Dendritic cell treated with granulocyte-macrophage colony-stimulating factor and Interleukin-4, amounts not matched to agents 40 ng/mL and 50 ng/mL, for 4 days (primary cell): ENCODE data around the gene PPP3CA.
A peak's percentile ranks its signal among the peaks of the same experiment; 100 is the strongest.

Experiments used
- H3K27ac Mint-ChIP-seq: one replicate; pipeline ENCODE4 v1.8.0; 2022; ENCODE audit warnings: mild to moderate bottlenecking, mixed read lengths
- H3K27me3 Mint-ChIP-seq: one replicate; pipeline ENCODE4 v1.8.0; 2022; ENCODE audit warnings: mild to moderate bottlenecking, mixed read lengths
- H3K36me3 Mint-ChIP-seq: one replicate; pipeline ENCODE4 v1.8.0; 2022; ENCODE audit warnings: low read depth, mixed read lengths
- H3K4me1 Mint-ChIP-seq: one replicate; pipeline ENCODE4 v1.8.0; 2022; ENCODE audit warnings: low read depth, mixed read lengths
- H3K4me3 Mint-ChIP-seq: one replicate; pipeline ENCODE4 v1.8.0; 2022; ENCODE audit warnings: mild to moderate bottlenecking, moderate library complexity, mixed read lengths
- H3K9me3 Mint-ChIP-seq: one replicate; pipeline ENCODE4 v1.8.0; 2022; ENCODE audit warnings: mixed read lengths
- intact Hi-C: fragments of 100-400 bp; cut with micrococcal nuclease; formaldehyde crosslinking; loops from one replicate; pipeline ENCODE4 v1.15.0; 2022

The PPP3CA gene

DNA sequence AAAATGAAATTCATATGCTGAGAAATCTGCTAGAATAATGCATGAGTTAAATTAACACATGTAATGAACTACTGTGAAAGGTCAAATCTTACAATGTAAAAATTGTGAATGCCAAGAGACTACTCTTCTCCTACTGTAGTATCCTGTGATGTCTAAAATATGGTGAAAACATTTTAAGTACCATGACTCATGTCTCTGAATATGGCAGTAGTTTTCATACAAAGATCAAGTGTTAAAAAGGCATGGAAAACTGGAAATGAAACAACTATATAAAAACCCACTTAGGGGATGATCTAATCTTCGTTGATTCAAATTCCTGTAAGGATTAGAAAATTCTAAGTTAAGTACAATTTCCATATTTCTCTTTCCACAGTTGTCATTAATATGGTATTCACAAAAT lies 221.3 kb downstream of the PPP3CA start:
- H3K4me3 Mint-ChIP-seq = no peak overlapping the region
- no peaks in the 10 kb centered on the region for H3K9me3 Mint-ChIP-seq
- H3K27ac Mint-ChIP-seq = no peak overlapping the region
- intact Hi-C loops = no loop called here
- H3K27me3 Mint-ChIP-seq = no peaks in the 10 kb centered on the region
- H3K4me1 Mint-ChIP-seq = peaks cover 49% of the 10 kb centered on the region
- no peaks in the 10 kb centered on the region for H3K36me3 Mint-ChIP-seq

DNA sequence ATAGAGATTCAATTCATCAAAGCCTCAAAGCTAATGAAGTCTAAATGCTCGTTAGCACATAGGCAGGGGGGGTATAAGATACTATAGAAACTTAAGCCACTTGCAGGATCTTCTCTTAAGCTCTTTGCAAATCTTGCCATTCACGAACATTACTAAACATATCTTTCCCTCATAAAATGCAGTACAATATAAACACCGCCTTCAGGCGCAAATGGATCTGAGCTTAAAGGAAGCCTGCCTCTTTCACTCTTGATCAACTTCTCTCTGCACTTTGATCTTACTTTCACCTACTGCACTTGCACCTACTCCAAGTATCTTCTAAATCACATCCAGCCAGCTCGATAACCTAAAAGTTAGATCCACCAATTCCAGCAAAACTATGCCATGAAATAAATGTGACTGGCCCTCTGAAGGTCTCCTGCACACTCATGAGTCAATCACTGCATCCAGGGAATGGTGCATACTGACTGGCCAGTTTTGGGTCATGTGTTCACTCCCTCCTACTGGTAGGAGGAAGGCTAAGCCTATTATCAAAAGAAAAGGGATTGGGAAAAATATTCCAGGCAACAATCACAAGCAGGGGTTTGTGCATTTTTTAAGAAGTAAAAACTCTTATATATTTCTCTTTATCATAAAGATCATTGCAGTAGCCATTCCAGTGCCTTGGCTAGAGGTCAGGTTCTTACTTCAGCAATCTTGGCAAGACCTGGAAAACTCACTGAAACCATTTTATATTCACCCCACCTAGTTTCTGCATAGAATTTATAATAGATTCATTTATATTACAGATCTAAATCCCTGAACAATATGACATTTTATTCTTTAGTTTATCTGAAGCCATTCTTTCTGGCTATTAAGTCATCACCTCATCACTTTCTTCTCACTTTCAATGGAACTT lies 222.0 kb downstream of the PPP3CA start:
- no peak overlapping the region for H3K27ac Mint-ChIP-seq
- H3K27me3 Mint-ChIP-seq = no peaks in the 10 kb centered on the region
- peaks cover 47% of the 10 kb centered on the region for H3K4me1 Mint-ChIP-seq

DNA sequence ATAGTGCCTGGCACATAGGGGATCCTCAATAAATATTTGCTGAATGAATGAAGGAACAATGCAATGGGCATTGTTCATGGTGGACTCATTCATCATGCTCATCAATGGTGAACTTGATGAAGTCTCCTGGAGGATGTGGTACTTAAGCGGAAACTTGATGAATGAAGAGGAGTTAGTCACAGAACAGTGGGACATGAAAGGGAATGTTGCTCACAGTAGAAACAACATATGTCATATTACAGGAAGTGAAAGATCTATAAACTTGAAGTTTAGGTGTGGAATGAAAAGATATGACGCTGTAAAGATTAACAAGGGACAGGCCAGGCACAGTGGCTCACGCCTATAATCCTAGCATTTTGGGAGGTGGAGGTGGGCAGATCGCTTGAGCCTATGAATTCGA lies 224.1 kb downstream of the PPP3CA start:
- Mint-ChIP-seq H3K4me3 (no peak overlapping the region), H3K36me3 (no peaks in the 10 kb centered on the region), H3K27me3 (no peaks in the 10 kb centered on the region), H3K4me1 (peaks cover 36% of the 10 kb centered on the region), H3K9me3 (no peaks in the 10 kb centered on the region), H3K27ac (peak overlapping the region; percentile 16)
- intact Hi-C loops = no loop called here

More for the DNA sequence above, 222.0 kb downstream of the PPP3CA start:
- Mint-ChIP-seq H3K36me3 (no peaks in the 10 kb centered on the region), H3K4me3 (no peak overlapping the region), H3K9me3 (no peaks in the 10 kb centered on the region)
- intact Hi-C loops = no loop called here

DNA sequence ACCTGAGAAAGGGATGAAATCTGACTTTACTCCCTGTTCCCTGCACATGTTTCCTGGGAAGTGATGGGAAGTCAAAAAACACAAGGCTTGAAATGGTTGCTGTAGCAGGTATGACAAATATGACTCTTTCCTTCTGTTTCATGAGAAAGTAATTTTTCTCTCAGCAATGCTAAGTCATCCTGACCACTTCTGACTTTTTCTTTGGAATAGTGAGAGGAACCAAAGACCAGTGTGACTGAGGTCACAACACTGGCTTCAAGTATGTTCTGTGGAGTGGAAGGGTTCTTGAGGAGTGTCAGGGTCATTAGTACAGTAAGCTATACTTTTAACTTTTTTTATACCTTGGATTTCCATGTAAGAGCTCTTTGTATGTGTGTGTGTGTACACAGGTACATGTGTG lies 225.3 kb downstream of the PPP3CA start:
- intact Hi-C loops = no loop called here
- no peaks in the 10 kb centered on the region for H3K27me3 Mint-ChIP-seq
- H3K4me1 Mint-ChIP-seq = peaks cover 31% of the 10 kb centered on the region
- no peaks in the 10 kb centered on the region for H3K36me3 Mint-ChIP-seq
- no peak overlapping the region for H3K4me3 Mint-ChIP-seq
- no peaks in the 10 kb centered on the region for H3K9me3 Mint-ChIP-seq
- peak overlapping the region; percentile 50 for H3K27ac Mint-ChIP-seq

DNA sequence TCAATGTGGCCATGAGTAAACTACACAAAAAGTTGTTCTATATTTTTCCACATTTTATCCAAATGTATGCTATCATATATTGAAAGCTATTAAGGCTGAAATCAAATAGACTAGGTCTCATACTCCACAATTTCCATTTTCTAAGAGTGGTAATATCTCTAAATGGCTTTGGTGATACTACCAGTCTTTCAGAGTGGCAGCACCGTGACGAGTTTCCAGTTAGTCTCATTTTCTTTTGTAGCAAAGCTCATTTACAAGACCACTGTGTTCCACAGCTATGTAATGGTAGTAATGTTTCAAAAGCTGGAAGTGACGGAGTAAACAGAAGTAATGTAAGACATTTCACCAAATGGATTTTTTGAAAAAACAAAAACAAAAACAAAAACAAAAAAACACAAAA lies 228.2 kb downstream of the PPP3CA start:
- Mint-ChIP-seq H3K27me3 (no peaks in the 10 kb centered on the region), H3K9me3 (no peaks in the 10 kb centered on the region), H3K4me3 (no peak overlapping the region), H3K27ac (no peak overlapping the region), H3K36me3 (no peaks in the 10 kb centered on the region), H3K4me1 (peaks cover 25% of the 10 kb centered on the region)
- intact Hi-C loops = no loop called here

DNA sequence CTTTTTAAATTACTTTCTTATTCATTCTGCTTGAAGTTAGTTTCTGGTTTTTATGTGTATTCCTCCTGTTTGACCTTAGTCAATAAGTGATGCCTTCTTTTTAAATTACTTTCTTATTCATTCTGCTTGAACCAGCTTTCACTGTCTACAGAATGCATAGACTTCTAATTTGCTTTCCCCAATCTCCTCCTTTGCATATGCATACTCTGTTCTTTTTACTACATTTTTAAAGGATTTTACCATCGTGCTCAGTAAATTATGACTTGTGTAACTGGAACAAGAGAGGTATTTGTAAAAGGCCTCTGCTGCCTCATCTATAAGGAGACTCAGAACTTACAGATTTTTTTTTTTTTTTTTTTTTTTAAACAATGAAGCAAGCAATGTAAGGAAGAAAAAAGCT lies 228.7 kb downstream of the PPP3CA start:
- intact Hi-C loops = no loop called here

DNA sequence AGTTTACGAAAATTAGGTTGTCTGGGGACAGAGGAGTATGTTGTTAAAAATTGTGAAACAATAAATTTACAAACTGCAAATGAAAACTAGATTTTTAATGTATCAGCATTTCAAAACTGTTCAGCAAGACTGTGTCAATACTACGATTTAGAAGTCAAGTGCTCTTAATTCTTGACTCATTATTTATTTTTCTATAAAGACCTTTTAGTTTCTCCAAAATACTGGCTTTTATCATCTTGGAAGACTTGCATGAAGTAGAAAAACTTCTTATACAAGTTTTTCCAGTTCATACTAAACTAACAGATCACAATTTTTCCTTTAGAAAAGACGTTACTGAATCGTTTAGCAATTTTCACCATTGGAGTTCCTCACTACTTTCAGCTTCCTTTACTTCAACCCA lies 231.4 kb downstream of the PPP3CA start:
- no peak overlapping the region for H3K27ac Mint-ChIP-seq
- H3K4me3 Mint-ChIP-seq = no peak overlapping the region
- H3K36me3 Mint-ChIP-seq = no peaks in the 10 kb centered on the region
- no peaks in the 10 kb centered on the region for H3K27me3 Mint-ChIP-seq
- H3K9me3 Mint-ChIP-seq = no peaks in the 10 kb centered on the region
- peaks cover 12% of the 10 kb centered on the region for H3K4me1 Mint-ChIP-seq
- intact Hi-C loops = loop anchor here (2.0 kb wide), 1 partner anchor 13 kb away; no protein-coding TSS in a partner anchor

More for the DNA sequence above, 228.7 kb downstream of the PPP3CA start:
- Mint-ChIP-seq H3K27ac (no peak overlapping the region), H3K4me3 (no peak overlapping the region), H3K36me3 (no peaks in the 10 kb centered on the region), H3K27me3 (no peaks in the 10 kb centered on the region), H3K4me1 (peaks cover 29% of the 10 kb centered on the region), H3K9me3 (no peaks in the 10 kb centered on the region)

DNA sequence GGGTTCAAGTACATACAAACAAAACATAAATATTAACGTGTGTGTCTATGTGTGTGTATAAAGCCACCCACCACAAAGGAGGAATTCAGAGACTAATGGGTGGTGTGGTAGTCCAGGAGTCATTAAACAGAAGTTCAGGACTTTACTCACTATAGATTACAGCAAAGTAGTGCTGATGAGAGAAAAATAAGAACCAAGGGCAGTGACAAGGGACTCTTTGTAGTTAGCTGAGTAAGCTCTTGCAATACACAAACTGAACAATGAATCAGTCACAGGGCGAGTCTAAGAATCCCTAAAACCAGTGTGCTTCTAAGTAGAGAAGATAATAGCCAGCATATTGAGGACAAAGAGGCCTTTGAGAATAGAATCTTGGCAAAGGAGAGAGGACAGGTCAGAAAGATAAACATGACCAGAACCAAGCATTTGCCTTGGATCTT lies 232.4 kb downstream of the PPP3CA start:
- Mint-ChIP-seq H3K27me3 (no peaks in the 10 kb centered on the region), H3K27ac (no peak overlapping the region), H3K36me3 (no peaks in the 10 kb centered on the region), H3K4me1 (peaks cover 12% of the 10 kb centered on the region), H3K9me3 (no peaks in the 10 kb centered on the region), H3K4me3 (no peak overlapping the region)
- intact Hi-C loops = no loop called here

DNA sequence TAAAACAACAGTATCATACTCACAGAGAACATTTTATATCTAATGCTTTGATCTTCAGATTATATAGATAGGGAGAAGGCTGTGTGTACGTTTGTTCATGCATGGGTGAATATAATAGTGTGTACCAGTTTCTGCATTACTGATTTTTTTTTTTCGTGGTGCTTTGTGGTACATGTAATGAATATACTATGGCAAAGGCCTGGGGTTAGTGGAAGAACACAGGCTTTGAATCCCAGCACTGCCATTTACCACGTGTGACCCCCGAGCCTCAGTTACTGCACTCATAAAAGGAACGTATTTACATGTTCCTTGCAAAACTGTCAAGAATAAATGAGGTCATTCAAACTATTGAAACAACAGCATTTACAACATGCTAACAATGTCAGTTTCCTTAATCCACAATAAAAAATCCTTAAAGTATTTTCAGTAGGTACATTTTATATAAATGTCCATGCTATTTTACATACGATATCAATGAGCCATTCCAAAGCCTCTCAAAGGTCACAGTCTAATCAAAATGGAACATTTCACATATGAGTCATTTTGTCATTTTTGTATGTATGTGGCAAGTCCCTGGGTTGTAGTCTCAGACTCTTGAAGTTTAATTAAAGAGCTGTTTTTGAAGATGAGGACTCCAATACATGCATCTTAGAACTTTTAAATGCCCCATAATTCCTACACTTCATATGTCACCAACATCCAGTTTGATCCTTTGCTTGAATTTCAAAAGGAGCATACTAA lies 242.8 kb downstream of the PPP3CA start:
- no peaks in the 10 kb centered on the region for H3K27me3 Mint-ChIP-seq
- intact Hi-C loops = no loop called here
- H3K36me3 Mint-ChIP-seq = peaks cover 13% of the 10 kb centered on the region
- H3K4me3 Mint-ChIP-seq = no peak overlapping the region
- H3K4me1 Mint-ChIP-seq = peaks cover 21% of the 10 kb centered on the region
- H3K9me3 Mint-ChIP-seq = no peaks in the 10 kb centered on the region
- no peak overlapping the region for H3K27ac Mint-ChIP-seq

DNA sequence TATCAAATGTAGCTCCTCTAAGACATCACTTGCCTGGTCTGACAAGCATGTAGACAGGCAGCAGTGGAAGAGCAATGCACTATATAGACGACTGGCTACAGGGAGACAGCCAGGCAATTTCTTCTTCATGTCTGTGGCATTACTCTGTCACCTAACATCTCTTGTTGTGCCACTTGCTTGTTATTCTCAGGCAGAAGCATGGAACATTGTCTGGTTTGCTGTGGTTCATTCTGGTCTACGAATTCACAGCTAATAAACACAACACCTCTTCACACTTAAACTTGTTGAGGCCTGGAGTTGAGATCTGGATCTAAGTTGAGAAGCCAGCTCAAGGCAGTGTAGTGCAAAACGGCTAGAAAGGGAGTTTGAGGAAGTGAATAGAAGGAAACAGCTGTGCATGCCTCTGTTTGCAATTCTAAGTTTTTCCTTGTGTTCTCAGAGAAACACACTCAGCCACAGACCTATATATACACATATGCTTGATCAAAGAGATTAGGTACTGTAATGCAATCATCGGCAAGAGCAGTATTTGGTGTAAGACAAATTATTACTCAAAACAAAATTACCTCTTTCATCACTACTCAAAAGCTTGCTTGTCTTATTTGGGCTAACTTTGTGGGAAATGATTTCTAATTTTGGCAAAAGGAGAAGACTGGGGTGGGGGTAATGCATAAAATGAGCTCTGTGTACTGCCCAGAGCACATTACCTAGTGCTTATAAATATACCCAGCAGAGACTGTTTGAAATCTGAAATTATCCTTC lies 243.8 kb downstream of the PPP3CA start:
- H3K27me3 Mint-ChIP-seq = no peaks in the 10 kb centered on the region
- peak overlapping the region; percentile 56 for H3K27ac Mint-ChIP-seq
- peaks cover 21% of the 10 kb centered on the region for H3K4me1 Mint-ChIP-seq
- intact Hi-C loops = loop anchor here (2.0 kb wide), 1 partner anchor 13 kb away; no protein-coding TSS in a partner anchor
- no peak overlapping the region for H3K4me3 Mint-ChIP-seq
- peaks cover 11% of the 10 kb centered on the region for H3K36me3 Mint-ChIP-seq
- no peaks in the 10 kb centered on the region for H3K9me3 Mint-ChIP-seq

DNA sequence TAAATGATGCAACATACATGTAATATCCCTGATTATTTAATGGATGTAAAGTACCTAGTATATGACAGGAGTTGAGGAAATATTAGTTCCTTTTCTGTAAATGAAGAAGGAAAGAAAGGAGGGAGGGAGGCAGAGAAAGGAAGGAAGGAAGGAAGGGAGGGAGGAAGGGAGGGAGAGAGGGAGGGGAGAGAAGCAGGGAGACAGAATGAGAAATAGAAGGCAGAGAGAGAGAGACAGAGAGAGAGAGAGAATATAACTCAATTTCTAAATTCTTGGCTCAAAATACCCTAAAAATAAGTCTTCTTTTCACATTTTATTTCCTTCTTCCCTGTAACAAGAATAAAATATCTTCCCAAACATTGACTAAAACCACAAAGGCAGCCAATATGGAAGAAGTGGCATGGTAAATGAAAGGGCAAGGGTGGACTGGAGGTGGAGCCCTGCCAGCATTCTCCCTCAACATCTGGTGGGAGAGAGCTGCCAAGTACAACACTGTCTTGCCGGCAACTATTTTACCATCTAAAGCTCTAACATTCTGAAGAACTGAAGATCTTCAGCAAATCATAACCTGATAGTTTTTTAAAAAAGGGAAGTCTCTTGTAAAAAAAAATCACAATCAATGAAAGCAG lies 245.1 kb downstream of the PPP3CA start:
- Mint-ChIP-seq H3K4me3 (no peak overlapping the region), H3K4me1 (peaks cover 21% of the 10 kb centered on the region), H3K27me3 (no peaks in the 10 kb centered on the region), H3K36me3 (peaks cover 6% of the 10 kb centered on the region), H3K27ac (no peak overlapping the region), H3K9me3 (no peaks in the 10 kb centered on the region)
- intact Hi-C loops = loop anchor here (2.0 kb wide), 1 partner anchor 15 kb away; no protein-coding TSS in a partner anchor

DNA sequence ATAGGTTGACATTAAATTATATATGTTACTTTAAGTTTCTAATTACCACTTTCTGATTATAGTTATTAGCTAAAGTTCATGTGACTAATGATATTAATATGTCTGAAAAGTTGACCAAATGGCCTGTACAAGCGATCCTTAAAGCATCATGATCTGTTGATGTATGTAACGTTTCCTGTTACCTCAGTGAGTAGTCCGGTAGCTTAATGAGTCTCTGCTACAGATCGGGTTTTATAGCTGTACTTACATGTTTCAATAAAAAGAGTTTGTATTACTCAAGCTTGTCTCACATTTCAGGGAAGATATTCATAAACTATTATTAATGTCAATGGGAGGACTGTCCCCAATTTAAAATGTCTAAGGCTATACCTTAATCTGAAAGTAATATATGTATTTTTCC lies 246.3 kb downstream of the PPP3CA start:
- intact Hi-C loops = no loop called here
- H3K4me3 Mint-ChIP-seq = no peak overlapping the region
- H3K9me3 Mint-ChIP-seq = no peaks in the 10 kb centered on the region
- no peaks in the 10 kb centered on the region for H3K27me3 Mint-ChIP-seq
- peaks cover 2% of the 10 kb centered on the region for H3K36me3 Mint-ChIP-seq
- H3K27ac Mint-ChIP-seq = no peak overlapping the region
- H3K4me1 Mint-ChIP-seq = peaks cover 21% of the 10 kb centered on the region

DNA sequence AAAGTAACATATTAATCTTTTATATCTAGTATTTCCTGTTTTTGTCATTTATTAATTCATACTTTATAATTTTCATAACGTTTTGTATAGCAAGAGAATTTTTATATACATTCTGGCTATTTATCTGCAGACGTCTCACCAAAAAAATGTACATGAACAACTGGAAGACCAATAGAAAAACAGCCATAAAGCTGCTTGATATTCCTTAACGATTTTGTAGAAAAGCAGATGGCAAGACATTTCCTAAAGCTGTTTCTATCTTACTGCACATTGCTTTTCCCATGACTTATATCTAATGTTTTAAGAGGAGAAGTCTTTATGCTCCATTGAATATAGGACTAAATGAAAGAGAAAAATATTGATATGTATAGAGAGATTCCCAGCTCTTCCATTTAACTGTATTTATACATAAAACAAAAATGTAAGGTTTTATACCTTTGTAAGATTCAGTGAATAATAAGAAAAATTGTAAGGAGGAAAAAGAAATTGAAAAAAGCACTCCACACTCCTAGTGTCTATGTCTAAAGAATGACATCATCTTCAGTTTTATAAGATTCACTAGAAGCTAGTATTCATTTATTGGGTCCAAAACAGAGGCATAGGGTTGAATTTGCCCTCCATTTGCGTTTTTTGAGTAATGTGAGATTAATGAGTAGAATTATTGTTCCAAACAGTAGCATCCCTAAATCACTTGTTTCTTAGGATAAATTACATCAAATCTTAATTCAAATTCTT lies 248.5 kb downstream of the PPP3CA start:
- Mint-ChIP-seq H3K4me3 (no peak overlapping the region), H3K36me3 (peaks cover 4% of the 10 kb centered on the region), H3K4me1 (peaks cover 15% of the 10 kb centered on the region), H3K9me3 (no peaks in the 10 kb centered on the region), H3K27ac (no peak overlapping the region), H3K27me3 (no peaks in the 10 kb centered on the region)
- intact Hi-C loops = no loop called here
